ENCODE data around the gene ZNF384. TPM values are rescaled to one million over a fixed set of nuclear protein-coding genes. Genes with fewer than 3 reads are reported as not detected.

The ZNF384 gene
- polyA plus RNA-seq, 3 donors: 87.2 to 99.6 (median 91.3) TPM

DNA sequence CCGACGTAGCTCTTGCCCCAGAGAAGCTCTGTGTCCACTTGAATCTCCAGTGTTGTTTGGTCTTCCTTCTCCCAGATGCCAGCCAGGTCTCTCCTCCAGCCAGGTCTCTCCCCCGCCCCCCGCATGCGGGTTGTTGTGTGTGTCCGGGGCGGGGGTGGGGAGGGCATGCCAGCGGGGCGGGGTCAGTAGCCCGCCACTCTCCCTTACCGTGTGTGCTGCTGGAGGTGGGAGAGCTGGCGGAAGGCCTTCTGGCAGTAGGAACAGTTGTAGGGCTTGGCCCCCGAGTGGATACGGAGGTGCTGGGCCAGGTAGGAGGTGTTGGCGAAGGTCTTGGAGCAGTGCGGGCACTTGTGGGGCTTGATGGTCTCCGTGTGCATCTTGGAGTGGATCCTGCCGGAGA is 17.0 kb downstream of the ZNF384 start:
- no peak for DNase-seq (ENCODE audit: extremely low read depth in 1 of 11, low read depth in 9 of 11, low spot score in 4 of 11)

DNA sequence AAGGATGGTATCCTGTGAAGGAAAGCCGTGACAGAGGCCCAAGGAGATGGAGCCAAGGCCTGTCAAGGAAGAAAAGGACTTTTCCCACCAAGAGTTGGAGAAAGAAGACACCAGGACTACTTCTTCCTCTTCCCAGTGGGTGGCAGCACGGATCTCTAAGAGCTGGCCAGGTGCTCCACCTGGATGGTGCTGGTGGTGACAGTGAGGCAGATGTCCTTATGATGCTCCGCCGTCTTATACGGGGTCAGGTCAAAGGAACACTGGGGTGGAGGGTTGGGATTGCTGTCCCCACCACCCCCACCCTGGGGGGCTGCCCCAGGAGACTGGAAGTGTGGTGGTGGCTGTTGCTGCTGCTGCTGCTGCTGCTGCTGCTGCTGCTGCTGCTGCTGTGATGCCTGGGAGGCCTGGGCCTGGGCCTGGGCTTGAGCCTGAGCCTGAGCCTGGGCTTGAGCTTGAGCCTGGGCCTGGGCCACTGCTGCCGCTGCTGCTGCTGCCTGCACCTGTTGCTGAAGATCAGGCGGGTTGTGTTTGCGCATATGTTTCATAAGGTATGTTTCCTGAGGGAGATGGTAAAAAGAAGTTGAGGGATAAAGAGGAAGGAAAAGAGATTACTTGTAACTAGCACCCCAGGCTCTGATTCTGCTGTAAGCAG is 21.5 kb downstream of the ZNF384 start:
- DNase-seq (ENCODE audit: extremely low read depth in 1 of 11, low read depth in 9 of 11, low spot score in 4 of 11): no peak

DNA sequence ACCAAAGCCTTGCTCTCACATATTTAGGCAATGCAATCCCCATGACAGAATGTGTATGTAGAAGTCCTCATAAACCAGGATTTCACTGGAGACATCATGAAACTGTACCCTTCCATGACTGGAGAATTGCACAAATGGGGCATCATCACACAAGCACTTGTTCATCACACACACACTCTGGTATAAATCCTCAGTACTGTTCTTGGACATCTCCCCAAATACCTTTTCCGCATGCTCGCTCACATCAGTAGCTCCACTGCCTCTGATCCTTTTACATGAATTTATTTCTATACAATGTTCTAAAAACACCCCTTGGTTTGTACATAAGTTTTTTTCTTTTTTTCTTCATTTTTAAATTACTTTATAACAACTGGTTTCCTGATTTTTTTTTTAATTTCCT is 23.0 kb downstream of the ZNF384 start:
- DNase-seq (ENCODE audit: extremely low read depth in 1 of 11, low read depth in 9 of 11, low spot score in 4 of 11): no peak

DNA sequence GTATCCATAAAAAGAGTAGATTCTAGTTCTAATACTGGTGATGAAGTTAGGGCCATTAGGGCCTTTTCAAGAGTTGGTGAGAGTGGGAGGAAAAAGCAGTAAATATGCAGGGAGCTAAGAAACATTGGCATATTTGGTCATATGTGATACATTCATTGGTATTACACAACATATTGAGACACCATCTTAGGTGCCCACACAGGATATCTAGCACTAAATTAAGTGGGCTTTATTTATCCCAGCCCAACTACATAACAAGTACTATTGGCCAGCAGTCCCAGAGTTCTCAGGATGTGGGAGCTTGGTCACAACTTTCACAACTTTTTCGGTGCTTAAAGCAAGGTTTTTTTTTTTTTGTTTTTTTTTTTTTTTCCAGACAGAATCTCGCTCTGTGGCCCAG is 24.3 kb downstream of the ZNF384 start:
- DNase-seq (ENCODE audit: extremely low read depth in 1 of 11, low read depth in 9 of 11, low spot score in 4 of 11): no peak

DNA sequence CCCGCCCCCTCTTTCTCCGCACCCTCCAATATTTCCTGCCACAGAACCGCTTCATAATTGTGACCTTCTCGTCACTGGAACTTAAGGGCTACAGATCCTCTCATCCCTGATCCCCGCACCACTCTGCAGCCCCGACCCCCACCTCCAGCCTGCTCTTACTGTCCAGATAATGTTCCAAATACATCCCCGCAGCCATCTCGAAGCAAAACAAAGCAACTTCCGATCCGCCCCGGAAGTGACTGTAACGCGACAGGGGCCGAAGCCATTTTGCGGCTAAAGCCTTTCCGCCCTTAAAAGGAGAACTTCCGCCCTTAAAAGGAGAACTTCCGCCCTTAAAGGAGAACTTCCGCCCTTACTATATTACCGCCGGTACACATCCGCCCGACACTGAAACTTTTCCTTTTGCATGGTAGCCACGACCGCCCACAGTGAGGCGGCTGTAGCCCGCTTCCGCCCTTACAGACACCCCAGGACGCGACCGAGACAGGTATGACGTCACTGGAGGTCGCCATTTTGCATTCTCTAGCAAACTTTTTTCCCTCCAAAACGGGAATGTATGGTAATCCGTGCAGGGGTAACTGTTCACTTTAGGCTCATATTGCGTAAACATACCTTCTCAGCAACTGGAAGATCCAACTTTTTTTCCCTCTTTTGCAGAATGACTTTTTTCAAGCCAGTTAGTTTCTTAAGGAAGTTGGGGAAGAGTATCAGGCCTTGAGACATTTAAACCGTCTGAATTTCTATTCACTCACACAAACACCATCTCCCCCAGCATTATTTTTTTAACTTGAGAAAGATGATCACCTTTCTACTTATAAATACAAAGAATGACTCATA is 26.1 kb downstream of the ZNF384 start, which contains the start of gene ING4:
ING4 (minus strand) TSS at position 214 of the 837 bp plus-strand sequence; CDS start at position 196, 18 bp downstream.
- DNase-seq (ENCODE audit: extremely low read depth in 1 of 11, low read depth in 9 of 11, low spot score in 4 of 11): peak; percentile 98 to 100 (median 99)

DNA sequence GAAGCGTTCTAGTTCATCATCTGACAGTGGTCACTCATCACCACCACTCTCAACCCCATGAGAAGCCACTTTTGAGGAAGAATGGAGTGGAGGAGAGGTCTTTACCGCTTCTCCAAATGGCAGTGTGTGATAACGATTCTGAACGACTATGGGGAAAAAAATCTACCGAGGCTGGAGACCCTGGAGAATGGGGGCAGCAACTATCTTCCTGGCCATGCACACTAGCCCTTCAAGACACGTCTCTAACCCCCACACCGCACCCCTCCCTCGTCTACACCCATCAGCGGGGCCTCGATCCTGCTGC is 26.6 kb downstream of the ZNF384 start:
- DNase-seq (ENCODE audit: extremely low read depth in 1 of 11, low read depth in 9 of 11, low spot score in 4 of 11): peak in 1 of 11 donors; percentile 9

DNA sequence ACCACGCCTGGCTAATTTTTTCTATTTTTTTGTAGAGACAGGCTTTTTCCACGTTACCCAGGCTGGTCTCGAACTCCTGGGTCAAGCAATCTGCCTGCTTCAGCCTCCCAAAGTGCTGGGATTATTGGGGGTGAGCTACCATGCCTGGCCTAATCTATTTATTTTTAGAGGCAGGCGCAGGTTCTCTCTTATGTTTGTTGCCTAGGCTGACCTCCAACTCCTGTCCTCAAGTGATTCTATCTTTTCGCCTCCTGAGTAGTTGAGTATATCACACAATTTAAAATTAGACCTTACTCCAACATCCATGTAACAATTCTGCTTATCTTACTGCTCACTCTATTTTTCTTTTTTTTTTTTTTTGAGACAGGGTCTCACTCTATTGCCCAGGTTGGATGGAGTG is 35.2 kb downstream of the ZNF384 start:
- DNase-seq (ENCODE audit: extremely low read depth in 1 of 11, low read depth in 9 of 11, low spot score in 4 of 11): no peak

DNA sequence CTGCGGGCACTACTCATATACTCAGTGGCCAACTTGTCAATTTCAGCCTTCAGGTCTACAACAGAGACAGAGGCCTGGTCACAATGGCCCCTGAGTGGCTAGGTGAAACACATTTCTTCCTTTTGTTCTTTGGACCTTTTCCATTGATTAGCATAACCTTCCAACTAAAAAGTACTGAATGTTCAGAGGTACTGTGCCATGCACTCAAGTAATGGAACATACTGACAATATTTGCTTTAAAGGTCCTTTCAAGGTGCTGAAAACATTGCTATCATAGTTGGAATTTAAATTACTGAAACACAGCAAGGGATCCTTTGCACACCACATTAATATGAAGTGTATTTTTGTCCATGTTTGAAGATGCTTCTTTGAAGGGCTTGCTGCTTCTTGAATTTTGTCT is 35.8 kb downstream of the ZNF384 start:
- DNase-seq (ENCODE audit: extremely low read depth in 1 of 11, low read depth in 9 of 11, low spot score in 4 of 11): no peak

DNA sequence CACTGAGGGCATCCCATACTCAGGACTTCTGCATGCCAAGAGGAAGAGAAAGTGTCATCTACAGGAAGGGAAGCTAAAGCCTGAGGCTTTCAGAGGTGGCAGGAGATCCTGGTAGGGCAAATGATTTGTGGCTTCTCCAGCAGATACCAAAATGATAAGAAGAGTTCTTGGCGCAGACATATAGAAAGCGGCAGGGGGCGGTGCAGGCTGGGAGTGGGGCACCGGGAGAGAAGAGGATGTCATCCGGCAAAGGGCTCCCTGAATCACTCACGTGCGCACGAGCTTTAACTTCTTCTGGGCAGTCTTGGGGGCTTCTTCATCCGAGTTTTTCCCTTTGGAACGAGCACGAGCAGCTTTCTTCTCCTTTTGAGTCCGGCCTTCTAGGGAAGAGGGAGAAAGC is 36.8 kb downstream of the ZNF384 start:
- no peak for DNase-seq (ENCODE audit: extremely low read depth in 1 of 11, low read depth in 9 of 11, low spot score in 4 of 11)

DNA sequence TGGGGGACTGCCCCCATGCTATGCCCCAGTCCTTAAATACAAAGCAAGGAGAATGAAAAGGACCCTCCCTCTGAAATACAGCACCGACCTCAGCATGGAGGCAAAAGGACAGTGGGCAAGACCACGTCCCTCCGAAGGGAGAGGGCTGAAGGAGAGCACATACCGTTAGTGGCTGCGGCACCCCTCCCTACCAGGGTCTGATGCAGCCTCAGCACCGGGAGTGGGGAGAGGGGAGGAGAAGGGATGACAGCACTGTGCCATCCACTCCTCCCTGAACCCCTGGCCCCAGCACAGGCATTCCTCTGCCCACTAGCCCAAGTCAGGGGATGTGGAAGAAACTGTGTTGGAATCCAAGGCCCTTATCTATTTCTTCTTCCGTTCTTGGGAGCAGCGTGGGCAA is 38.3 kb downstream of the ZNF384 start:
- DNase-seq (ENCODE audit: extremely low read depth in 1 of 11, low read depth in 9 of 11, low spot score in 4 of 11): no peak

DNA sequence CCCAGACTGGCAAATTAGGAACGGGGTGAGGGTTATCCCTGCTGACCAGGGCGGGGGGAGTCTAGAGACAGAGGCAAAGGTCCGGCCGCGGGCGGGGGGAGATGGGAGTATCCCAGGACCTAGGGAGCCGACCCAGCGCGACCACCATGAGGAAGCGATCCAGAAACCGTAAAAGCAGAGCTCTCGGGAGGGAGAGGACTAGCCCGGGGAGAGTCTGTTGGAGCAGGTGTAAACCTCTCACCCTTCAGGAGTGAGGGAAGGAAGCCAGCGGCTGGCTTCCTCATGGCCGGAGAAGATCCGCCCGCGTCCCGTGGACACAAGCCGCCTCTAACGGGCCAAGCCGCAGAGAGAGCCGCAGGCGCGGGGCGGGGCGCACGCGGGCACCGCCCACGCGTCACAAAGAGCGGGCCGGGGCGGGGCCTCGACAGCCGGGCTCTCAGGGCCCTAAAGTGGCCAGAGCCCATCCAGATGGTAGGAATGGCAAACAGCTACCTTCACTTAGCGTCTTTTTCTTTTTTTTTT is 42.0 kb downstream of the ZNF384 start, which contains the start of gene ACRBP:
ACRBP (minus strand) TSS at position 350 of the 522 bp plus-strand sequence; CDS start at position 284, 66 bp downstream.
- DNase-seq (ENCODE audit: extremely low read depth in 1 of 11, low read depth in 9 of 11, low spot score in 4 of 11): peak in 8 of 11 donors; percentile 30 to 69 (median 56)

DNA sequence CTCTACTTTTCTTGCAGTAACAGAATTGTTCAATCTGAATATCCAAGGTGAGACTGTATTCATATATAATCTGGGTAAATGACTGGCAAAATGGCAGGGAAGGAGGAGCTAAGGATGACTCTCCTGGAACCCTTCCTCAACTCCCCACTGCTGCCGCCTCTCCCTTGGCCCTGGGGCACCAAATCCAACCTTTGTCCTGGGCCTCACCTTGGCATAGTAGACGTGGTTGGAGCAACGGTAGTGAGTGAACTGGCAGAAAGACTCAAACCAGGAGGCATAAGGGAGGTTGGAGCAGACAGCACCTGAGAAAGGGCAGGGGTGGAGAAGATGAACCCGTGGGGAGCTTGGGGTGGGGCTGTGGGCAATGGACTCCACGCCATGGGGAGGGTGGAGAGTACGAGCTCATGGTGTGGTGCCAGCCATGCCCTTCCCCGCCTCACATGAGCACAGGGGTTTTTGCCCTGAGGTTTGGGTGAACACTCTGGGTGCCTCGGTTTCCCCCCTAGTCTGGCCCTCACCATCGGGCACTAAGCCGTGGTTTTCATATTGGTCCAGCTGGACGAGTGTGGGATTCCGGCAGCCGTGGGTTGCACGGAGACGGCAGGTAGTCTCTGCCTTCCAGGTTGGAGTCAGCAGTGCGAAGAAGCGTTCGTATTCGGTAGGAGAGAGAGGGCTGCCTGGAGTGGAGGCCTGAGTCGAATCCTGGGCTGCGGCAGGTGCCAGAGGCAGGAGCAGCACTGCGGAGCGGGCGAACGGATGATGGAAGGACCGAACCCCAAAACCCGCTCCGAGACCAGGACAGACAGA is 42.7 kb downstream of the ZNF384 start:
- no peak for DNase-seq (ENCODE audit: extremely low read depth in 1 of 11, low read depth in 9 of 11, low spot score in 4 of 11)

DNA sequence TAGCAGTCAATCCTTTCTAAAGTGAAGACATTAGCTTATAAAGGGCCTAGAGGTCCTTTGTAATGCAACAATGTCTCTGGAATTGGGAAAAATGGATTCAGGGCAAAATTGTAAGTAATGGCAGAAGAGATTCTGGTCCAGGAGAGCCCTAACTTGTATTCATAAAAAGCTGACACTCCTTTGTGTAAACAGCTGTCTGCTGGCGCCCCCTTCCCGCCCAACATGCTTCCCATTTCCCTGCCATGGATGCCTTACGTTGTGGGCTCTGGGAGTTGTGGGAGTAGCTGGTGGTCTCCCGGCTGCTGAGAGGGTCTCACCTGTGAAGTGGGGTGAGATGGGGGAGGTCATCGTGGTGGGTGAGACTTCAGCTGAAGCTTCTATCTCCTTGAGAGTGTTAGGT is 44.3 kb downstream of the ZNF384 start:
- DNase-seq (ENCODE audit: extremely low read depth in 1 of 11, low read depth in 9 of 11, low spot score in 4 of 11): peak in 1 of 11 donors; percentile 26

DNA sequence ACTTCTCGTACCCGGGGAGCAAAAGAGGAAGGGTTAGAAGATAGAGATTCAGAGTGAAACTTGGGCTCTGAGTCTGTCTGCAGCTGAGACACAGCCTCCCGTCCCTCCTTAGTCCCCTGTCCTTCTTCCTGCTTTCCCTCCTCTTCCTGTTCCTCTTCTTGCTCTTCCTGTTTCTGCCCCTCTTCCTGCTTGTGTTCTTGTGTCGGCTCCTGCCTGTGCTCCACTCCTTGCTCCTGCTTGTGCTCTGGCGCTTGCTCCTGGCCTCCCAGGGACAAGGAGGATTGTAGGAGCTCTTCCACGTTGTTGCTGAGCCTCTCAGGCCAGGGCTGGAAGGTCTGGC is 44.9 kb downstream of the ZNF384 start:
- no peak for DNase-seq (ENCODE audit: extremely low read depth in 1 of 11, low read depth in 9 of 11, low spot score in 4 of 11)

DNA sequence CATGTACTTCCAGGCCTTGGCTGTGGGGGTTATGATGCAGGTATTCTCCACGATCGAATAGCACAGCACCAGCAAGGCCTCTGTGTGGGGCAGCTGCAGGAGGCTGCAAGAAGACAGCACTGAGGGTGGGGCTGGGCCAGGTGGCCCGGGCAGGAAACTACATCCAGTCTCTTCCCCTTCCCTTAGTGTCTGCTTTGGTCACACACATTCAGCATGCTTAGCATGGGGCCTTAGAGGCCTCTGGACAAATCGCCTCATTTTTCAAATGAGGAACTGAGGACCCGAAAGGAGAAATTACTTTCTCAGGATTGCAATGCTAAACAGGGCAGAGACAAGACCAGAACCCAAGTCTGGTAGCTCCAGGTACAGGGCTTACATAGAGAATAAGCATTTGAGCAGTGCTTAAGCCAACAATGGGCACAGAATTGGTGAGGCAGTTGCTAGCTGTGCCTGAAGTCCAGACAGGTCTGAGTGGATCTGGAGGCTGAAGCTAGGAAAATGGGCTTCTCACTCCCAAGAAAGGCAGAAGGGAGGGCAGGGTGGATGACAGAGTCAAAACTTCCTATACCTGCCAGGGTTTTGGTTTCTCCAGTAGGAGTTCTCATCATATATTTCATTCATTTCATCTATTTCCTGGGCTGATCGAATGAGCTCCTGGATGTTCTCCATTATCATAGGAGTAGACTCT is 45.5 kb downstream of the ZNF384 start:
- DNase-seq (ENCODE audit: extremely low read depth in 1 of 11, low read depth in 9 of 11, low spot score in 4 of 11): no peak

DNA sequence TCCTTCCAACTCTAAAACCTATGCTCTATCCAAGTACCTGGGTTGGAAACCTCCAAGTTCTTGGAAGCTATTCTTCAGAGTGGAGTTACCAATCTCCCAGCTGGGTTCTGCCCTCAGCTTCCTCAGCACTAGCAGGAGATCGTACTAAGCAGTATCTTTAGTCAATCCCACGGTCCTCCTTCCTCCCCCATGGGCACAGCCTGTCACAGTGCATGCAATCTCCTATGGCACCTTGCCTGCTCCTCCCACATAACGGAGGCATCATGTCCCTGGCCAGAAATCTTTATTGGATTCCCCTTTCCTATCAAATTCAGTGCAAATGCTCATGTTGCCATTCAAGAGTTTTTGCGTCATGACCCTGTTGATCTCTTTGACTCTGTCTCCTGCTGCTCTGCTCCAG is 48.0 kb downstream of the ZNF384 start:
- no peak for DNase-seq (ENCODE audit: extremely low read depth in 1 of 11, low read depth in 9 of 11, low spot score in 4 of 11)

DNA sequence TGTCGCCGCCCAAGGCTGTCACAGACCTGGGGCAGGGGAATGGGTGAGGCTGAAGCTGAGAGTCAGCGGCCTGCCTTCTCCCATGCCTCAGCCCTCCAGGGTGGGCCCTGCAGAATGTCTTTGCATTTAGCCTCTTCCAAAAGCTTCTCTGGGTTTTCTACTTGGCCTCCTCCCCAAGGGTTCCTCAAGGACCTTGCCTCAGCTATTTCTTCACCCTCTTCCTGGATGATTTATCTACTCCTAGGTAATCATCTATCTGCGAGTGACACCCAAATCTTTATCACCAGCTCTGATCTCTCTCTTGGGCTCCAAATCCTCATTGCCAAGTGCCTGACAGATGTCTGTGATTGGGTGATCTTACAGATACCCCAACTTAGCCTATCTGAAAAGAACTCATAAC is 48.7 kb downstream of the ZNF384 start:
- no peak for DNase-seq (ENCODE audit: extremely low read depth in 1 of 11, low read depth in 9 of 11, low spot score in 4 of 11)

DNA sequence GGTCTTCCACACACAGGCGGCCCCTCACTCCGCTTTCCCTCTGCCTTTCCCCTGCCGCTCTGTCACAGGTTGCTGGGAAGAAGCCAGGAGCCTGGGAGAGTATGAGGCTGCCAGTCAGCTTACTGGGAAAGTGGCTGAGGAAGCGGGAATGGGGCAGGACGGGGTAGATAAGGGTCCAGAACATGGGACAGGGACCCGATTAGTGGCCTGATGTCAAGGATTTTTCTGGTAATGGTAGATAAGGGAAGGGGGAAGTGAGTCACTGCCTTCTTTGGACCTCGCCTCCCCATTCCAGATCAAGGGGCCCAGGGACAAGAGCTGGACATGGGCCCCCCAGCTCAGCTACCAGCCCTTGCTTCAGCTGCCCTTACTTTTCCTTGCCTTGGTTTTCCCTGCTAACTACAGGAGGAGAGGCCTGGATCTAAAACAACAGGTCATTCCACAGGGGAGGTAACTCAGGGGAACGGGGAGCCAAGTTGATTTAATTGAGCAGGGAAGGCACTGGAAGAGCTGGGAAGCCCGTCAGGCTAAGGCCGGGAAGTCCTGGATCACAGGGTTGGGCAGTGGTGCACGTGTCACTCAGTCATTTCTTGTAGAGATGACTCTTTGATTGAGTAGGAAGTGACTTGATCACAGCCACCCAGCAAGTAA is 49.9 kb downstream of the ZNF384 start:
- DNase-seq (ENCODE audit: extremely low read depth in 1 of 11, low read depth in 9 of 11, low spot score in 4 of 11): no peak

DNA sequence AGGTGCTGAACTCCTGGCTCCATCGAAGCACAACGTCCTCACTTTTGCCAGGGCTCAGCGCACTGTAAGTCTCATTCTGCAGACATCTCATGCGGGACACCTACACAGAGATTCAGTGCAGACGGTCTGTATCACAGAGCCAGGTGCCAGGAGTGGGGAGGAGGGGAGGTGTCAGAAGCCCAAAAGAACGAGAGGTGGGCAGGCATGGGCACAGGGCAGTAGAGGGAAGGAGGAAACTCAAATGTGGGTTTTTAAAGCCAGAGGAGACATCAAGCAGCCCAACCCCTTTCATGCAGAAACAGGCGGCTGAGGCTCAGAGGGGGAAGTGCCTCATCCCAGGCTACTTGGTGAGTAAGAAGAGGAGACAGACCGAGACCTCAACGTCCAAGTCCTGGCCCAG is 50.9 kb downstream of the ZNF384 start:
- DNase-seq (ENCODE audit: extremely low read depth in 1 of 11, low read depth in 9 of 11, low spot score in 4 of 11): no peak
